Measurements from ENCODE around the gene CASKIN1.
"Not testable (repeated sequence)": the region's sequence is repeated elsewhere in the genome, so short reads cannot be mapped to it uniquely, and the experiment has no call there.

CASKIN1 gene

GRCh38 chr16:2155977-2156848 is 40.2 kb downstream of the CASKIN1 start:
- peak; percentile 40 for DNase-seq (ENCODE audit: low spot score)

- DNase-seq (ENCODE audit: low spot score): peak; percentile 97
Measured at GRCh38 chr16:2155091-2155950, 41.1 kb downstream of the CASKIN1 start, which contains the start of gene TRAF7. Gene TRAF7 (plus strand): TSS chr16:2155782. CDS start chr16:2163921, 8,139 bp downstream.

- no peak for DNase-seq (ENCODE audit: low spot score)
Measured at GRCh38 chr16:2154533-2155090, 41.8 kb downstream of the CASKIN1 start.

GRCh38 chr16:2152695-2153506 is 43.5 kb downstream of the CASKIN1 start:
- no peak for DNase-seq (ENCODE audit: low spot score)

GRCh38 chr16:2151188-2152091 is 45.0 kb downstream of the CASKIN1 start:
- DNase-seq (ENCODE audit: low spot score): no peak

- DNase-seq (ENCODE audit: low spot score): no peak
Measured at GRCh38 chr16:2150418-2151187, 45.8 kb downstream of the CASKIN1 start.

GRCh38 chr16:2149630-2150417 is 46.6 kb downstream of the CASKIN1 start:
- no peak for DNase-seq (ENCODE audit: low spot score)

GRCh38 chr16:2148714-2149629 is 47.4 kb downstream of the CASKIN1 start:
- no peak for DNase-seq (ENCODE audit: low spot score)

- peak; percentile 73 for DNase-seq (ENCODE audit: low spot score)
Measured at GRCh38 chr16:2147981-2148671, 48.3 kb downstream of the CASKIN1 start, which contains the start of gene RAB26. Gene RAB26 (plus strand): TSS chr16:2148625. CDS start chr16:2148784, 159 bp downstream.

GRCh38 chr16:2147378-2147777 is 49.0 kb downstream of the CASKIN1 start:
- DNase-seq (ENCODE audit: low spot score): no peak

- no peak for DNase-seq (ENCODE audit: low spot score)
Measured at GRCh38 chr16:2145843-2146242, 50.6 kb downstream of the CASKIN1 start.

- no peak for DNase-seq (ENCODE audit: low spot score)
Measured at GRCh38 chr16:2143878-2144485, 52.4 kb downstream of the CASKIN1 start.

- no peak for DNase-seq (ENCODE audit: low spot score)
Measured at GRCh38 chr16:2142942-2143877, 53.2 kb downstream of the CASKIN1 start.

GRCh38 chr16:2135770-2136490 is 60.5 kb downstream of the CASKIN1 start, which contains the start of gene PKD1:
Gene PKD1 (minus strand): TSS chr16:2135898. CDS start chr16:2135689, 209 bp downstream.
- DNase-seq (ENCODE audit: low spot score): peak; percentile 42

- not testable (repeated sequence) for DNase-seq (ENCODE audit: low spot score)
Measured at GRCh38 chr16:2135071-2135470, 61.3 kb downstream of the CASKIN1 start.
